ENCODE results near the gene HMOX1. TPM values are rescaled to one million over a fixed set of nuclear protein-coding genes. Genes with fewer than 3 reads are reported as not detected.

Gene HMOX1
- total RNA-seq, 1 donor from 2014 or later: 0.72 TPM

DNA sequence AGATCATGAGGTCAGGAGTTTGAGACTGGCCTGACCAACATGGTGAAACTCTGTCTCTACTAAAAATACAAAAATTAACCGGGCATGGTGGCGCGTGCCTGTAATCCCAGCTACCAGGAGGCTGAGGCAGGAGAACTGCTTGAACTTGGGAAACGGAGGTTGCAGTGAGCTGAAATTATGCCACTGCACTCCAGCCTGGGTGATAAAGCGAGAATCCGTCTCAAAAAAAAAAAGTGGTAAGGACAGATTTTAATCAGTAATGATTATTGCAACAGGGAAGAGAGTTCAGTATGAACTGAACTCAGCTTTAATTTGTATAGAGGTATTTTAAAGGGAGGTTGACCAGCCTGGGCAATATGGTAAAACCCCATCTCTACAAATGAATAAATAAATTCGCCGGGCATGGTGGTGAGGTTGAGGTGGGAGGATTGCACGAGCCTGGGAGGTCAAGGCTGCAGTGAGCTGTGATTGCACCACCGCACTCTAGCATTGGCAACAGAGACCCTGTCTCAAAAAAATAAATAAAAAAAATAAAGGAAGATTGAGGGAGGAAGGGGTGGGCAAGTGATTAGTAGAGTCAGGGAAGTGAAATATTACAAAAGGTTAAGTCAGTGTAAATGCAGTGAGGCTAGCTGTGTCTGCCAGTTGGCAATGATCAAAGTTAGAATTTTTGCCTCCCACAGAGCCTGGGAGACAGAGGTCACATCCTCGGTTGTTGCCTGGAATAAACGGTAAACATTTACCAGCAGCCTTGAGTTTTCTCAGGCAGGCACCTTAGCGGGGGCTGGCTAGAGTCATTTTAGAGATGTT lies 16.4 kb downstream of the HMOX1 start:
- no peak for DNase-seq
- Mint-ChIP-seq H3K4me1 (peaks cover 20% of the 10 kb centered on the region), H3K9me3 (no peaks in the 10 kb centered on the region), H3K27ac (no peak overlapping the region), H3K4me3 (no peak overlapping the region), H3K27me3 (no peaks in the 10 kb centered on the region), H3K36me3 (ENCODE audit: low read depth) (peaks cover 22% of the 10 kb centered on the region)
- intact Hi-C loops (cut with micrococcal nuclease): no loop called here

- Mint-ChIP-seq H3K4me1 (peaks cover 25% of the 10 kb centered on the region), H3K4me3 (peak overlapping the region; percentile 100), H3K27me3 (no peaks in the 10 kb centered on the region), H3K36me3 (ENCODE audit: low read depth) (peaks cover 32% of the 10 kb centered on the region), H3K27ac (peak overlapping the region; percentile 99), H3K9me3 (no peaks in the 10 kb centered on the region)
- DNase-seq: no peak
- intact Hi-C loops (cut with micrococcal nuclease): loop anchor here (2.0 kb wide), 1 partner anchor 98 kb away; no protein-coding TSS in a partner anchor
Observed at GRCh38 chr22:35398591-35398973, 17.7 kb downstream of the HMOX1 start.

DNA sequence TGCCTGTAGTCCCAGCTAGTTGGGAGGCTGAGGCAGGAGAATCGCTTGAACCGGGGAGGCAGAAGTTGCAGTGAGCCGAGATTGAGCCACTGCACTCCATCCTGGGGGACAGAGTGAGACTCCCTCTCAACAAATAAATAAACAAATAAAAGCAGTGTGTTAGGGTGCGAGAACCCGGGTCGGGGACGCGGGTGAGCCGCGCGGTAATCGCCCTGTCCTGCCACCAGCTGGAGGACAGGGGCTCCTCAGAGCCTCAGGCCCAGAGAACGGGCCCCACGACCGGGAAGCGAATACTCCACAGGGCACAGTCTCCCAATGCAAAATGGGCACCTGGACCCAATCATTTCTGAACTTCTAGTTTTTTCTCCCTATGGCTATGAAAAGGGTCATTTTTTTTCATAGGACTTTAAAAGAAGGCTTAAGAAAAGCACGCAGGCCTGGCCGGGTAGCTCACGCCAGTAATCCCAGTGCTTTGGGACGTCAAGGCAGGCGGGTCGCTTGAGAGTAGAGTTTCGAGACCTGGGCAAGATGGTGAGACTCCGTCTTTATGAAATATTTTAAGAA lies 18.3 kb downstream of the HMOX1 start:
- DNase-seq: peak; percentile 68
- intact Hi-C loops (cut with micrococcal nuclease): loop anchor here (2.0 kb wide), 1 partner anchor 98 kb away; no protein-coding TSS in a partner anchor

GRCh38 chr22:35399678-35400500 lies 19.0 kb downstream of the HMOX1 start, which contains the start of gene MCM5:
TSS of gene MCM5 (plus strand) at chr22:35400140. CDS start at chr22:35400439, 299 bp downstream.
- Mint-ChIP-seq H3K36me3 (ENCODE audit: low read depth) (peaks cover 41% of the 10 kb centered on the region), H3K4me1 (peaks cover 26% of the 10 kb centered on the region), H3K9me3 (no peaks in the 10 kb centered on the region)

More for the DNA sequence above, 18.3 kb downstream of the HMOX1 start:
- H3K27ac Mint-ChIP-seq: peak overlapping the region; percentile 99
- peaks cover 36% of the 10 kb centered on the region for H3K36me3 Mint-ChIP-seq (ENCODE audit: low read depth)
- H3K9me3 Mint-ChIP-seq: no peaks in the 10 kb centered on the region
- H3K4me3 Mint-ChIP-seq: peak overlapping the region; percentile 100
- H3K27me3 Mint-ChIP-seq: no peaks in the 10 kb centered on the region
- H3K4me1 Mint-ChIP-seq: peaks cover 25% of the 10 kb centered on the region

DNA sequence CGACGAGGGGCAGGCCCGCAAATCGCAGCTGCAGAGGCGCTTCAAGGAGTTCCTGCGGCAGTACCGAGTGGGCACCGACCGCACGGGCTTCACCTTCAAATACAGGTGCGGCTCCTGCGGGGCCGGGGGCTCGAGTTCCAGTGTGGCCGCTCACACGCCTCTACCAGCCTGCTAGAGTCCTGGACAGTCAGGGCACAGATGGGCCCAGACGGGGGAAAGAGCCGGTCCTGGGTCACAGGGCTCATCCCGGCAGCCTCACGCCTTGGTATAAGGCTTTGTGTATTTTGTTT lies 19.6 kb downstream of the HMOX1 start:
- no peaks in the 10 kb centered on the region for H3K9me3 Mint-ChIP-seq
- H3K4me3 Mint-ChIP-seq: peak overlapping the region; percentile 100
- intact Hi-C loops (cut with micrococcal nuclease): loop anchor here (2.0 kb wide), 1 partner anchor 50 kb away; no protein-coding TSS in a partner anchor
- H3K4me1 Mint-ChIP-seq: peaks cover 26% of the 10 kb centered on the region
- peaks cover 41% of the 10 kb centered on the region for H3K36me3 Mint-ChIP-seq (ENCODE audit: low read depth)
- no peak for DNase-seq
- peak overlapping the region; percentile 99 for H3K27ac Mint-ChIP-seq
- no peaks in the 10 kb centered on the region for H3K27me3 Mint-ChIP-seq

More at GRCh38 chr22:35399678-35400500, 19.0 kb downstream of the HMOX1 start, which contains the start of gene MCM5:
- DNase-seq: peak; percentile 99
- no peaks in the 10 kb centered on the region for H3K27me3 Mint-ChIP-seq
- intact Hi-C loops (cut with micrococcal nuclease): loop anchor here (2.0 kb wide), 2 partner anchors 49 to 99 kb away; no protein-coding TSS in a partner anchor
- H3K27ac Mint-ChIP-seq: peak within 1 kb of the TSS; percentile 99
- peak within 1 kb of the TSS; percentile 100 for H3K4me3 Mint-ChIP-seq

DNA sequence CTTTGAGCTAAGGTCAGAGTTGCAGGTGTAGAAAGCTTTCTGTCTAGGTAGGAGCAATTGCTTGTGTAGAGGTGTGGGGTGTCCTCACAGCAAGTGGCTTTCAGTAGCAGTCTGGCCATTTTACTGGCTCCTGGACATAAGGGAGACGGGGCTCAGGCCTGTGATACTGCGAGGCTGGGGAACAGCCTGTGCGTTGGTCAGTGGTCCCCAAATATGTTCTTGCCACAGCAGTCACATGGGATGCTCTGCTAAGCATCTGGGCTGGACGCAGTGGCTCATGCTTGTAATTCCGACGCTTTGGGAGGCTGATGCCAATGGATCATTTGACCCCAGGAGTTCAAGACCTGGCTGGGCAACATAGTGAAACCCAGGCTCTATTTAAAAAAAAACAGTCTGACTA lies 21.0 kb downstream of the HMOX1 start:
- H3K4me1 Mint-ChIP-seq: peaks cover 28% of the 10 kb centered on the region
- H3K27me3 Mint-ChIP-seq: no peaks in the 10 kb centered on the region
- DNase-seq: no peak
- intact Hi-C loops (cut with micrococcal nuclease): loop anchor here (2.0 kb wide), 1 partner anchor 51 kb away; no protein-coding TSS in a partner anchor
- H3K27ac Mint-ChIP-seq: peak overlapping the region; percentile 76
- H3K4me3 Mint-ChIP-seq: peak overlapping the region; percentile 100
- no peaks in the 10 kb centered on the region for H3K9me3 Mint-ChIP-seq
- peaks cover 50% of the 10 kb centered on the region for H3K36me3 Mint-ChIP-seq (ENCODE audit: low read depth)

DNA sequence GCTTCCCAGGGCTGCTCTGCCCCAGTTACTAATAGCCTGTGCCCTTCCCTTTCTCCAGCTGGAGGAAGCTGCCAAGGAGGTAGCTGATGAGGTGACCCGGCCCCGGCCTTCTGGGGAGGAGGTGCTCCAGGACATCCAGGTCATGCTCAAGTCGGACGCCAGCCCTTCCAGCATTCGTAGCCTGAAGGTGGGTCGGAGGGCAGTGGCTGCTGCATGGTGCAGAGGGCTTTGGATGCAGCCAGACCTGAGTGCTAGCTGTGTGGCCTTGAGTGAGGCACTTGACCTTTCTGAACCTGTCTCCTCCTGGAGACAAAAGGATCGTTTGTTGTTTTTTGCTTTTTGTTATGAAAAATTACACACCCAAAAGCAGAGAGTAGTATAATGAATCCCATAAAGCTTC lies 22.5 kb downstream of the HMOX1 start:
- Mint-ChIP-seq H3K27me3 (no peaks in the 10 kb centered on the region), H3K4me1 (peaks cover 38% of the 10 kb centered on the region), H3K4me3 (no peak overlapping the region), H3K27ac (no peak overlapping the region), H3K9me3 (no peaks in the 10 kb centered on the region), H3K36me3 (ENCODE audit: low read depth) (peaks cover 65% of the 10 kb centered on the region)
- DNase-seq: no peak
- intact Hi-C loops (cut with micrococcal nuclease): no loop called here

GRCh38 chr22:35404176-35404575 lies 23.3 kb downstream of the HMOX1 start:
- DNase-seq: no peak
- no peaks in the 10 kb centered on the region for H3K27me3 Mint-ChIP-seq
- H3K4me3 Mint-ChIP-seq: no peak overlapping the region
- intact Hi-C loops (cut with micrococcal nuclease): no loop called here
- peaks cover 39% of the 10 kb centered on the region for H3K4me1 Mint-ChIP-seq
- H3K9me3 Mint-ChIP-seq: no peaks in the 10 kb centered on the region
- H3K27ac Mint-ChIP-seq: no peak overlapping the region
- H3K36me3 Mint-ChIP-seq (ENCODE audit: low read depth): peaks cover 71% of the 10 kb centered on the region

DNA sequence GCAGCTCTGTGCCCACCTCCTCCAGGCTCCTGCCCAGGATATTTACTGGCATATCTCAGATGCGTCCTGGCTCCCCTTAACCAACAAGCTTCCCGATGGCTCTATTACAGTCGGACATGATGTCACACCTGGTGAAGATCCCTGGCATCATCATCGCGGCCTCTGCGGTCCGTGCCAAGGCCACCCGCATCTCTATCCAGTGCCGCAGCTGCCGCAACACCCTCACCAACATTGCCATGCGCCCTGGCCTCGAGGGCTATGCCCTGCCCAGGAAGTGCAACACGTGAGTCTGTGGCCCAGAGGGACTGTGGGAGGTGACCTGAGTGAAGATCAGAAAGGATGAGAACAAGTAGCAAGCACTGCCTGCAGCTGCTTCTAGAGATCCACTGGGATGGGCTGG lies 25.5 kb downstream of the HMOX1 start:
- no peaks in the 10 kb centered on the region for H3K27me3 Mint-ChIP-seq
- H3K4me1 Mint-ChIP-seq: peaks cover 35% of the 10 kb centered on the region
- H3K27ac Mint-ChIP-seq: no peak overlapping the region
- intact Hi-C loops (cut with micrococcal nuclease): no loop called here
- peaks cover 71% of the 10 kb centered on the region for H3K36me3 Mint-ChIP-seq (ENCODE audit: low read depth)
- DNase-seq: no peak
- H3K9me3 Mint-ChIP-seq: no peaks in the 10 kb centered on the region
- no peak overlapping the region for H3K4me3 Mint-ChIP-seq

DNA sequence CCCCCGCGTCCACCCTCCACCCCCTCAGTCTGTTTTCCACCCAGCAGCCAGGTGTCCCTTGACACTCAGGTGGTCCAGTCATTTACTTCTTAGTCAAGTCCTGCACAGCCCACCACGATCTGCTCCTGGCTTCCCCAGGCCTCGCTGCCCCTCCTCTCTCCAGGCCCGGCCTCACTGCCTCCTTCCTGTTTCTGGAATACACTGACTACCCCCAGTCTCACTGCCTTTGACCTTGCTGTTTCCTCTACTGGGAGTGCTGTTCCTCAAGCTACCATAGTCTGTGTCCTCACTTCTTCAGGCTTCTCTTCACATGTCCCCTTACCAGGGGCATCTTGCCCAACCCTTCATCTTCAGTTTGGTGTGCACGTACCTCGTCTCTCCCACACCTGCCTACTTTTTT lies 26.5 kb downstream of the HMOX1 start:
- H3K4me1 Mint-ChIP-seq: peaks cover 34% of the 10 kb centered on the region
- no peaks in the 10 kb centered on the region for H3K27me3 Mint-ChIP-seq
- no peak for DNase-seq
- no peaks in the 10 kb centered on the region for H3K9me3 Mint-ChIP-seq
- intact Hi-C loops (cut with micrococcal nuclease): no loop called here
- no peak overlapping the region for H3K27ac Mint-ChIP-seq
- no peak overlapping the region for H3K4me3 Mint-ChIP-seq
- peaks cover 73% of the 10 kb centered on the region for H3K36me3 Mint-ChIP-seq (ENCODE audit: low read depth)

DNA sequence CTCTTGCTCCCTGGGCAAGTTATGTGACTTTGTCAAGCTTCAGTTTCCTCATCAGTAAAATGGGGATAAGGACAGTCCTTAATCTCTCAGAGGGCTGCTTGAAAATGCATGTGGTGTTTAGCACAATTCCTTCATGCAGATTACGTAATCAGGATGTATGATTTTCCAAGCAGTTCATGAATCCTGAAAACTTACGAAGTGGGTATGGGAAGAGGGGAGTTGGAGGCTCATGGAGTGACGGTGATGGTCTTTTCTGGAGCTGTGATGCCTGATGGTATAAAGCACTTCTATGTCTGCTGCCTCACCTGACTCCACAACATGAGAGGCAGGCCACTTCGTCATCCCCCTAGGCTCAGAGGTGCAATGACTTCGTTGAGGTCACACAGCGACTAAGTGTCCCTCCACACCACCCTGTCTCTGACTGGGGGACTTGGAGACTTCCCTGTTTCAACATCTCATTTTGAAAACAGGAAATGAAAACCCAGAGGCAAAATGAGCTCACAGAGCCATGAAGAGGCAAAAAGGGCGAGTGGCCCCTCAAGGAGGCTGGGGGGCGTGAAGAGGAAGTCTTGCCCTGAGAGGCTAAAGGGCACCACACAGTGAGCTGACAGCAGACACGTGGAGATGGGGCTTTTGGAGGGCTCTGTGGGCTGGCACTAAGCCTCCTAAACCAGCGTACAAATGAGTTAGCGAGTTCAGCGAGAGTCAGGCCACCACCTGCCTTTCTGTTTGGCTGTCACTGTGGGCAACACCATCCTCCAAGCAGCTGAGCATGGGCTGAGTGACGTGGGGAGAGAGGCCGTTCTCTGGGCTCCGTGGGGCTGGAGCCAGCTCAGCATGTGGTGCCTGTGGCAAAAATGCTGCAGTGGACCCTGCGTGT lies 29.1 kb downstream of the HMOX1 start:
- Mint-ChIP-seq H3K4me3 (no peak overlapping the region), H3K27ac (peak overlapping the region; percentile 78), H3K36me3 (ENCODE audit: low read depth) (peaks cover 70% of the 10 kb centered on the region), H3K27me3 (no peaks in the 10 kb centered on the region), H3K9me3 (no peaks in the 10 kb centered on the region), H3K4me1 (peaks cover 27% of the 10 kb centered on the region)
- intact Hi-C loops (cut with micrococcal nuclease): no loop called here
- no peak for DNase-seq

DNA sequence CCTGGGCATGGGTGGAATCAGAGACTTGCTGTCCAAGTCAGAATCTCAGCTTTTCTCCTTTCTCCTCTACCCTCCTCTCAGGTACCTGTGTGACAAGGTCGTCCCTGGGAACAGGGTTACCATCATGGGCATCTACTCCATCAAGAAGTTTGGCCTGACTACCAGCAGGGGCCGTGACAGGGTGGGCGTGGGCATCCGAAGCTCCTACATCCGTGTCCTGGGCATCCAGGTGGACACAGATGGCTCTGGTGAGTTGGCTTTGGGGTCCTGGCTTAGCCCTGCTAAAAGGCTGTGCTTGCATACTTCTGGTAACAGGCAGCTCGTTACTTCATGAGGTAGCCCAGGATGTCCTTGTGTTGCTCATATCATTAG lies 29.8 kb downstream of the HMOX1 start:
- Mint-ChIP-seq H3K4me1 (peaks cover 27% of the 10 kb centered on the region), H3K27ac (no peak overlapping the region), H3K4me3 (no peak overlapping the region), H3K36me3 (ENCODE audit: low read depth) (peaks cover 75% of the 10 kb centered on the region), H3K27me3 (no peaks in the 10 kb centered on the region), H3K9me3 (no peaks in the 10 kb centered on the region)
- intact Hi-C loops (cut with micrococcal nuclease): no loop called here
- no peak for DNase-seq

DNA sequence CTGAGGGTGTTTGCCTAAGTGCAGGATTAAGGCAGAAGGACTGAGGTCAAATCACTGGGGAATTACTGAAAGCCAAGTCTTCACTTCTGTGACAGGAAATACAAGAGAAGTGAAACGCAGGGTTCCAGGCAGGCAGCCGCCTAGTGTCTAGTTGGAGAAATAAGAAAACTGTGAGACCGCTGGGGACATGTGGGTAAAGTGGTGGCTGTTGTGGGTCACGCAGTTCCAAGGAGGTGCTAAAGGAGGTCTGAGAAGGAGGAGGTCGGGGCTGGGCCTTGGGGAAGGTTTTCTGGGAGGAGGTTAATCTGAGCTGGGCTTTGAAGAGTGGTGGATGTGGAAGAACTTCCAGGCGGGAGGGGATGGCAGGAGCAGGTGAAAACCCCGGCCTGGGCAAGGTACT lies 30.2 kb downstream of the HMOX1 start:
- intact Hi-C loops (cut with micrococcal nuclease): no loop called here
- Mint-ChIP-seq H3K4me1 (peaks cover 27% of the 10 kb centered on the region), H3K4me3 (no peak overlapping the region), H3K27ac (peak overlapping the region; percentile 48), H3K36me3 (ENCODE audit: low read depth) (peaks cover 77% of the 10 kb centered on the region), H3K9me3 (no peaks in the 10 kb centered on the region), H3K27me3 (no peaks in the 10 kb centered on the region)
- no peak for DNase-seq

Data from activated CD4-positive, alpha-beta T cell treated with anti-CD3 and anti-CD28 coated beads, Interleukin-2, amount 10 ng/mL, durations not matched to agents 24 days and 14 days (primary cell).